ENCODE measurements around the gene RUFY3. TPM values are rescaled to one million over a fixed set of nuclear protein-coding genes. Genes with fewer than 3 reads are reported as not detected.
"Not testable (repeated sequence)": the region's sequence is repeated elsewhere in the genome, so short reads cannot be mapped to it uniquely, and the experiment has no call there.

RUFY3 gene
- total and polyA plus RNA-seq, 2 experiments from 2014 or later, result 18.3 to 29.2 TPM

- Histone ChIP-seq H3K27ac (ENCODE audit: low read depth) (no peak overlapping the region), H3F3A (replicated peaks; ENCODE audit: low read depth) (no peaks in the 10 kb centered on the region), H3K9me2 (ENCODE audit: insufficient read depth) (no peaks in the 10 kb centered on the region), H3K4me2 (no peak overlapping the region), H3K4me1 (ENCODE audit: insufficient read depth) (no peaks in the 10 kb centered on the region), H3K36me3 (ENCODE audit: insufficient read depth) (no peaks in the 10 kb centered on the region), H3K79me2 (replicated peaks; ENCODE audit: insufficient read depth) (no peaks in the 10 kb centered on the region), H4K20me1 (replicated peaks; ENCODE audit: insufficient read depth) (no peaks in the 10 kb centered on the region), H3K4me3 (no peak overlapping the region), H3K27me3 (ENCODE audit: insufficient read depth) (no peaks in the 10 kb centered on the region), H2AFZ (no peak overlapping the region)
- ATAC-seq (no peak), DNase-seq (ENCODE audit: low spot score) (no peak)
- Mint-ChIP-seq H3K4me1 (no peaks in the 10 kb centered on the region), H3K27me3 (ENCODE audit: insufficient read depth, low read depth, poor library complexity) (no peaks in the 10 kb centered on the region), H3K27ac (no peak overlapping the region), H3K36me3 (ENCODE audit: low read depth) (no peaks in the 10 kb centered on the region), H3K4me3 (no peak overlapping the region), H3K9me3 (no peaks in the 10 kb centered on the region)
- TF ChIP-seq ETS1 (IDR thresholded peaks at IDR 0.05) (no peak), ZNF114 (CRISPR knock-in tag; IDR thresholded peaks at IDR 0.05) (no peak), REST (IDR thresholded peaks at IDR 0.05; ENCODE audit: unreplicated experiment) (no peak), EZH2phosphoT487 (IDR thresholded peaks at IDR 0.05; ENCODE audit: unreplicated experiment) (no peak)
Measured at GRCh38 chr4:70681704-70682103, 40.1 kb upstream of the RUFY3 start.

GRCh38 chr4:70682142-70682541 lies 39.6 kb upstream of the RUFY3 start:
- H3F3A ChIP-seq (replicated peaks; ENCODE audit: low read depth); H3K27ac Mint-ChIP-seq; H3K36me3 ChIP-seq (ENCODE audit: insufficient read depth); H3K9me3 Mint-ChIP-seq; H3K4me1 ChIP-seq (ENCODE audit: insufficient read depth); H3K4me3 Mint-ChIP-seq; H3K4me2 ChIP-seq; H3K27me3 ChIP-seq (ENCODE audit: insufficient read depth); H3K27ac ChIP-seq (ENCODE audit: low read depth); H3K27me3 Mint-ChIP-seq (ENCODE audit: insufficient read depth, low read depth, poor library complexity); H2AFZ ChIP-seq; H3K79me2 ChIP-seq (replicated peaks; ENCODE audit: insufficient read depth); H3K9me2 ChIP-seq (ENCODE audit: insufficient read depth); DNase-seq (ENCODE audit: low spot score); ATAC-seq; H4K20me1 ChIP-seq (replicated peaks; ENCODE audit: insufficient read depth); H3K4me1 Mint-ChIP-seq; H3K36me3 Mint-ChIP-seq (ENCODE audit: low read depth); H3K4me3 ChIP-seq: not testable (repeated sequence)

- peak overlapping the region; percentile 87 for H3K4me2 ChIP-seq
- peaks cover 31% of the 10 kb centered on the region for H3K36me3 Mint-ChIP-seq (ENCODE audit: low read depth)
- H3K36me3 ChIP-seq (ENCODE audit: insufficient read depth), result no peaks in the 10 kb centered on the region
- H3K27me3 Mint-ChIP-seq (ENCODE audit: insufficient read depth, low read depth, poor library complexity), result peaks cover 16% of the 10 kb centered on the region
- H3F3A ChIP-seq (replicated peaks; ENCODE audit: low read depth), result 0 out of 2 replicates have a peak, but pooled peaks cover 3% of the 10 kb centered on the region
- peak overlapping the region; percentile 99 for H3K4me3 Mint-ChIP-seq
- peaks cover 29% of the 10 kb centered on the region for H4K20me1 ChIP-seq (replicated peaks; ENCODE audit: insufficient read depth)
- peak overlapping the region; percentile 95 for H3K27ac ChIP-seq (ENCODE audit: low read depth)
- DNase-seq (ENCODE audit: low spot score), result no peak
- peak overlapping the region; percentile 92 for H3K4me3 ChIP-seq
- H3K27ac Mint-ChIP-seq, result peak overlapping the region; percentile 97
- peaks cover 15% of the 10 kb centered on the region for H3K4me1 Mint-ChIP-seq
- ATAC-seq, result no peak
- H3K79me2 ChIP-seq (replicated peaks; ENCODE audit: insufficient read depth), result peaks cover 37% of the 10 kb centered on the region
- no peaks in the 10 kb centered on the region for H3K27me3 ChIP-seq (ENCODE audit: insufficient read depth)
- H3K9me3 Mint-ChIP-seq, result no peaks in the 10 kb centered on the region; the same call in 2 of the 3 replicates
- peaks cover 13% of the 10 kb centered on the region; the same call in 1 of the 2 replicates for H3K4me1 ChIP-seq (ENCODE audit: insufficient read depth)
- peak overlapping the region; percentile 92 for H2AFZ ChIP-seq
- no peaks in the 10 kb centered on the region for H3K9me2 ChIP-seq (ENCODE audit: insufficient read depth)
- TF ChIP-seq ZNF331 (CRISPR knock-in tag; IDR thresholded peaks at IDR 0.05; ENCODE audit: low read depth) (no peak), CREB1 (CRISPR knock-in tag; IDR thresholded peaks at IDR 0.05; ENCODE audit: low read depth) (no peak), POLR2AphosphoS5 (IDR thresholded peaks at IDR 0.05; ENCODE audit: low read depth) (no peak), ETS1 (IDR thresholded peaks at IDR 0.05) (no peak), EZH2 (IDR thresholded peaks at IDR 0.05; ENCODE audit: low read depth, unreplicated experiment) (no peak), STAT1 (IDR thresholded peaks at IDR 0.05; ENCODE audit: unreplicated experiment) (no peak)
Measured at GRCh38 chr4:70687392-70687791, 34.4 kb upstream of the RUFY3 start.

Data from GM23338 (cell line).